Measurements from ENCODE around the gene NDE1.

The NDE1 gene

DNA sequence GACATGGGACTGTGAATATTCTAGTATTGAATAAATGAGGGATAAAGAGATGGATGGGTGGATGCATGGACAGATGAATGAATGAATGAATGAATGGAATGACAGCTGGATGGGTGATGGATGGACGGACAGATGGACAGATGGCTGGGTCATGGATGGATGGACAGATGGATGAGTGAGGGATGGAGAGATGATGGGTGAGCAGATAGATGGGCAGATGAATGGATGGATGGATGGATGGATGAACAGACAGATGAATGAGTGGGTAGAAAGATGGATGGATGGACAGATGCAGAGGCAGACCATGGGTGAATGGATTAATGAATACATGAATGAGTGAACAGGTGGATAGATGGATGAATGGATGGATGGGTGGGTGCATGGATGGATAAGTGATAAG lies 110.1 kb downstream of the NDE1 start:
- H3K9me3 ChIP-seq (replicated peaks; ENCODE audit: low read length) = no peaks in the 10 kb centered on the region
- H3K36me3 ChIP-seq (ENCODE audit: insufficient read depth, low read length) = no peaks in the 10 kb centered on the region
- H3K9ac ChIP-seq (ENCODE audit: low read depth, low read length) = no peak overlapping the region

DNA sequence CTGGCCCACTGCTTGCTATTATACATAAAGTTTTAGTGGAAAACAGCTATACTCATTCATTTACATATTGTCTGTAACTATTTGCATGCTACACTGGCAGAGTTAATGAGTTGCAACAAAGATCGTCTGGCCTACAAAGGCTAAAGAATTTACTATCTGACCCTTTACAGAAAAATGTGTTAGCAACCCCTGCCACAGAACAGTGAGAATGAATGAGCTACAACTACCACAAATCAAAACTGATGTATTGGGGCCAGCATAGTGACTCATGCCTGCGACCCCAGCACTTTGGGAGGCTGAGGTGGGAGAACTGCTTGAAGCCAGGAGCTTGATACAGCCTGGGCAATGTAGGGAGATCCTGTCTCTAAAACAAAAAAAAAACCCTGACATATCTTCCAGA lies 114.1 kb downstream of the NDE1 start:
- Histone ChIP-seq H3K36me3 (ENCODE audit: insufficient read depth, low read length) (no peaks in the 10 kb centered on the region), H3K27me3 (ENCODE audit: control insufficient read depth, insufficient read depth, low read length) (peaks cover 45% of the 10 kb centered on the region), H3K4me1 (ENCODE audit: control insufficient read depth, insufficient read depth, low read length) (no peaks in the 10 kb centered on the region), H3K4me3 (ENCODE audit: low read length) (no peak overlapping the region), H3K9me3 (replicated peaks; ENCODE audit: low read length) (no peaks in the 10 kb centered on the region), H3K4me2 (ENCODE audit: low read length) (no peak overlapping the region), H3K9ac (ENCODE audit: low read depth, low read length) (no peak overlapping the region)

More for the DNA sequence above, 110.1 kb downstream of the NDE1 start:
- no peak overlapping the region for H3K4me2 ChIP-seq (ENCODE audit: low read length)
- H3K27me3 ChIP-seq (ENCODE audit: control insufficient read depth, insufficient read depth, low read length) = peaks cover 40% of the 10 kb centered on the region
- no peaks in the 10 kb centered on the region for H3K4me1 ChIP-seq (ENCODE audit: control insufficient read depth, insufficient read depth, low read length)
- H3K4me3 ChIP-seq (ENCODE audit: low read length) = no peak overlapping the region

DNA sequence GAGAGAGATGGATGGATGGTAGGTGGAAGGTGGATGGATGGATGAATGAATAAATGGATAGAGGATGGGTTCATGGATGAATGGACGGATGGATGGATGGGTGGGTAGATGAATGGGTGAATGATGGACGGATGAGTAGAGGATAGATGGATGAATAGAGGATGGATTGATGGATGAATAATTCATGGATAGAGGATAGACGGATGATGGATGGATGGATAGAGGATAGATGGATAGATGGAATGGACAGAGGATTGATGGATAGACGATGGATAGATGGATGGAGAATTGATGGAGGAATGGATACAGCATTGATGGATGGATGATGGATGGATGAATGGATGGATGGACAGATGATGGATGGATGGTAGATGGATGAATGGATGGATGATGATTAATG lies 115.1 kb downstream of the NDE1 start:
- no peak overlapping the region for H3K4me3 ChIP-seq (ENCODE audit: low read length)
- no peak overlapping the region for H3K4me2 ChIP-seq (ENCODE audit: low read length)
- H3K9me3 ChIP-seq (replicated peaks; ENCODE audit: low read length) = no peaks in the 10 kb centered on the region
- no peaks in the 10 kb centered on the region for H3K4me1 ChIP-seq (ENCODE audit: control insufficient read depth, insufficient read depth, low read length)
- no peak overlapping the region for H3K9ac ChIP-seq (ENCODE audit: low read depth, low read length)
- peaks cover 44% of the 10 kb centered on the region for H3K27me3 ChIP-seq (ENCODE audit: control insufficient read depth, insufficient read depth, low read length)
- H3K36me3 ChIP-seq (ENCODE audit: insufficient read depth, low read length) = no peaks in the 10 kb centered on the region

DNA sequence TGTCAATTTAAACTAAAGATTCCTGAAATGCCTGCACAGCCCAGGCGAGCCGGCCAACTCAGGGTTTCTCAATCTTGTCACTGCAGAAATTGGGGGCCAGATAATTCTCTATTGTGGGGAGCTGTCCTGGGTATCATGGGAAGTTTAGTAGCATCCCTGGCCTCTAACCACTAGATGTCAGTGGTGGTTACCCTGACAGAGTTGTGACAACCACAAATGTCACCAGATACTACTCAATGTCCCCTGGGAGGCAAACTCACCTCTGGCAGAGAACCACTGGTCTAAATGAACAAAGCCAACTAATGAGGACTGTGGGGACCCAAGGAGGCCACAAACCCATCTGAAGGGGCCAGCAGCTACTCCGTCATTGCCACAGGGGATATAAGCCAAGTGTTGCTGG lies 115.8 kb downstream of the NDE1 start:
- no peak overlapping the region for H3K9ac ChIP-seq (ENCODE audit: low read depth, low read length)
- H3K4me3 ChIP-seq (ENCODE audit: low read length) = no peak overlapping the region
- H3K27me3 ChIP-seq (ENCODE audit: control insufficient read depth, insufficient read depth, low read length) = peaks cover 45% of the 10 kb centered on the region
- H3K4me2 ChIP-seq (ENCODE audit: low read length) = no peak overlapping the region
- H3K4me1 ChIP-seq (ENCODE audit: control insufficient read depth, insufficient read depth, low read length) = no peaks in the 10 kb centered on the region
- H3K36me3 ChIP-seq (ENCODE audit: insufficient read depth, low read length) = no peaks in the 10 kb centered on the region
- H3K9me3 ChIP-seq (replicated peaks; ENCODE audit: low read length) = no peaks in the 10 kb centered on the region

DNA sequence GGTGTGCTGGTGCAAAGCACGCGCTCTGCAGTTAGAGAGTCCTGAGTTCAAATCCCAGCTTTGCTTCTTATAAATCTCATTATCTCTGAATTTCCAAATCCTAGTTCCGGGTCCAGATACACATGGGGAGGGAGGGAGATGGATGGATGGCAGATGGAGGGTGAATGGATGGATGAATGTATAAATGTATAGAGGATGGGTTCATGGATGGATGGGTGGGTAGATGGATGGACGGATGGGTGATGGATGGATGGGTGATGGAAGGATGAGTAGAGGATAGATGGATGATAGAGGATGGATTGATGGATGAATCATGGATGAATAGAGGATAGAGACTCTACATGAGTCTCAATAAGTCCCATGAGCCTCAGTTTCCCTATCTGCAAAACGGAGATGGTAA lies 116.9 kb downstream of the NDE1 start:
- no peaks in the 10 kb centered on the region for H3K36me3 ChIP-seq (ENCODE audit: insufficient read depth, low read length)
- no peaks in the 10 kb centered on the region for H3K4me1 ChIP-seq (ENCODE audit: control insufficient read depth, insufficient read depth, low read length)
- no peak overlapping the region for H3K4me2 ChIP-seq (ENCODE audit: low read length)
- no peak overlapping the region for H3K4me3 ChIP-seq (ENCODE audit: low read length)
- H3K27me3 ChIP-seq (ENCODE audit: control insufficient read depth, insufficient read depth, low read length) = peaks cover 48% of the 10 kb centered on the region
- H3K9ac ChIP-seq (ENCODE audit: low read depth, low read length) = no peak overlapping the region
- no peaks in the 10 kb centered on the region for H3K9me3 ChIP-seq (replicated peaks; ENCODE audit: low read length)

DNA sequence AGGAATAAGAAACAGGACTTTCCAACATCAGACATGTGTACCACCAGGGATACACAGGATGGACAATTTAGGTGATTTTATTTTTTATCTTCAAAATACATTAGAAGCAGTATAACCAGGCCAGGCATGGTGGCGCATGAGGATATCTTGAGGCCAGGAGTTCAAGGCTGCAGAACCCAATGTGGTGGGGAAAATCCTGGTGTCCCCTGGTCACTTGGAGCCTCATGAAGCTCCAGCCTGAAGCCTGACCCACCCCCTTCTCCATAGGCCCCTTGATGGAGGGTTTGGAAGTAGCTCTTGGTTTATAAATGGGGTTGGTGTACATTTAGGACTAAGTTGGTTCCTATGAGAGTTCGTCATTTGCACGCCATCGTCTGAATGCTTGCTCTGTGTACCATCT lies 118.2 kb downstream of the NDE1 start:
- Histone ChIP-seq H3K36me3 (ENCODE audit: insufficient read depth, low read length) (no peaks in the 10 kb centered on the region), H3K4me2 (ENCODE audit: low read length) (no peak overlapping the region), H3K9ac (ENCODE audit: low read depth, low read length) (no peak overlapping the region), H3K4me1 (ENCODE audit: control insufficient read depth, insufficient read depth, low read length) (no peaks in the 10 kb centered on the region), H3K9me3 (replicated peaks; ENCODE audit: low read length) (no peaks in the 10 kb centered on the region), H3K27me3 (ENCODE audit: control insufficient read depth, insufficient read depth, low read length) (peaks cover 46% of the 10 kb centered on the region), H3K4me3 (ENCODE audit: low read length) (no peak overlapping the region)

DNA sequence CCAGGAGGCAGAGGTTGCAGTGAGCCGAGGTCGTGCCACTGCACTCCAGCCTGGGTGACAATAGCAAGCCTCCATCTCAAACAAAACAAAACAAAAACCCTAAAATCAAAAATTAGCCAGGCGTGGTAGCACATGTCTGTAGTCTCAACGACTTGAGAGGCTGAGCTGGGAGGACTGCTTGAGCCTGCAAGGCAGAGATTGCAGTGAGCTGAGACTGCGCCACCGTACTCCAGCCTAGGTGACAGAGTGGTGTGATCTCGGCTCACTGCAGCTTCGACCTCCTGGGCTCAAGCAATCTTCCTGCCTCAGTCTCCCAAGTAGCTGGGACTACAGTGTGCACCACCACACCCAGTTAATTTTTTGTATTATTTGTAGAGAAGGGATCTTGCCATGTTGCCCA lies 119.2 kb downstream of the NDE1 start:
- Histone ChIP-seq H3K4me2 (ENCODE audit: low read length) (no peak overlapping the region), H3K27me3 (ENCODE audit: control insufficient read depth, insufficient read depth, low read length) (peaks cover 50% of the 10 kb centered on the region), H3K9ac (ENCODE audit: low read depth, low read length) (no peak overlapping the region), H3K4me1 (ENCODE audit: control insufficient read depth, insufficient read depth, low read length) (no peaks in the 10 kb centered on the region), H3K9me3 (replicated peaks; ENCODE audit: low read length) (no peaks in the 10 kb centered on the region), H3K4me3 (ENCODE audit: low read length) (no peak overlapping the region), H3K36me3 (ENCODE audit: insufficient read depth, low read length) (no peaks in the 10 kb centered on the region)

DNA sequence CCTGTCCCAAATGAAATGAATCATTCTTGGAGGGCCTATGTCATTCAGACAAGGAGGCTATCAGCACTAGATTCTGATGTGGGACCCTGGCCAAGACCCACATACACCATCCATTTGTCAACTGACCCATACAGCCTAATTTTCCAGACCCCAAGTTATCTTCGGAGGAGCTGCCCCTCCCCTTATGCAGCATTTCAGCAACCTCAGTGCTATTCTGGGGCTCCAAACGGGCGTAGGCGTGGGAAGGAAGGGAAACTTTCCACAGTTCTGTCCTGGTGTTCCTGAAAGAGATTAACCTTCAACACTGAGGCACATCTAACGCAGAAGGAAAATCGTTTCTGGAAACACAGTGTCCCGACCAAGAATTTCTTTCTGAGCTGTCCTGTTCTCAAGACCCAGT lies 120.1 kb downstream of the NDE1 start:
- Histone ChIP-seq H3K4me3 (ENCODE audit: low read length) (no peak overlapping the region), H3K9ac (ENCODE audit: low read depth, low read length) (no peak overlapping the region), H3K4me1 (ENCODE audit: control insufficient read depth, insufficient read depth, low read length) (no peaks in the 10 kb centered on the region), H3K36me3 (ENCODE audit: insufficient read depth, low read length) (no peaks in the 10 kb centered on the region), H3K4me2 (ENCODE audit: low read length) (no peak overlapping the region), H3K27me3 (ENCODE audit: control insufficient read depth, insufficient read depth, low read length) (peaks cover 52% of the 10 kb centered on the region), H3K9me3 (replicated peaks; ENCODE audit: low read length) (no peaks in the 10 kb centered on the region)

DNA sequence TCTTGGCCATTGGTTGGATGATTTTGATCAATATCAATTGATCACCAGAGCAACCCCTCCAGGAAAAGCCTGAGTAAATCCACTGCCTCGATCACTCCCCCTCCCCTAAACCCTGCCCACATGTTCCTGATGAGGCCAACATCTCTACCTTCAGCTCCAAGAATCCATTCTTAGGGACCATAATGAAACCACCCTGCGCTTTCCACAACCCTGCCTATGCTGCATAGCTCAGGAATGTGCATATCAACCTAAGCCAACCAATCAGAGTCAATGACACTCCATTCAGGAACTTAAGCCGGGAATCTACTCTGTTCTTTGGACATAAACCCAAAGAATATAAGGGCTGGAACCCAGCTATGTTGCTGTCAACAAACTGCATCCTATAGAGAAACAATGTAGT lies 120.5 kb downstream of the NDE1 start:
- H3K36me3 ChIP-seq (ENCODE audit: insufficient read depth, low read length) = no peaks in the 10 kb centered on the region
- H3K4me2 ChIP-seq (ENCODE audit: low read length) = no peak overlapping the region
- no peaks in the 10 kb centered on the region for H3K9me3 ChIP-seq (replicated peaks; ENCODE audit: low read length)
- peaks cover 53% of the 10 kb centered on the region for H3K27me3 ChIP-seq (ENCODE audit: control insufficient read depth, insufficient read depth, low read length)
- no peaks in the 10 kb centered on the region for H3K4me1 ChIP-seq (ENCODE audit: control insufficient read depth, insufficient read depth, low read length)
- H3K9ac ChIP-seq (ENCODE audit: low read depth, low read length) = no peak overlapping the region
- no peak overlapping the region for H3K4me3 ChIP-seq (ENCODE audit: low read length)

DNA sequence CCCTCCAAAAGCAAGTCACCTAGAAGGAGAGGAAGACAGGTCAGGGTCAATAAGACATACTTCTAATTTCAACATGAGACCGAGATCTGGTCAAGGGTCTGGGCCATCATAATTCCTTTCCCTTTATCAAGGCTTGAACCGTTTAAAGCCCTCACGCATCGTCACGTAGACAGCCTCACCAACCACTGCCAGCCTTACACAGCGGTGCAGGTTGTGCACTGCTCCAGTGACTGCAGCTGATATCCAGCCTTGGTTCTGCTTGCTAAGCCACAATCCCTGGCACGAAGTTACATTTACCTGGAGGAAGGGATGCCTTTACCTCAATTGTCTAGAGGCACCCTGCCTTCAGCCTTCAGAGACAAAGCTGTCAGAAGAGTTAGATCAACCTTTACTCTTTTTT lies 121.6 kb downstream of the NDE1 start:
- Histone ChIP-seq H3K9ac (ENCODE audit: low read depth, low read length) (no peak overlapping the region), H3K4me3 (ENCODE audit: low read length) (no peak overlapping the region), H3K27me3 (ENCODE audit: control insufficient read depth, insufficient read depth, low read length) (peaks cover 65% of the 10 kb centered on the region), H3K4me2 (ENCODE audit: low read length) (no peak overlapping the region), H3K4me1 (ENCODE audit: control insufficient read depth, insufficient read depth, low read length) (no peaks in the 10 kb centered on the region), H3K36me3 (ENCODE audit: insufficient read depth, low read length) (no peaks in the 10 kb centered on the region), H3K9me3 (replicated peaks; ENCODE audit: low read length) (no peaks in the 10 kb centered on the region)

DNA sequence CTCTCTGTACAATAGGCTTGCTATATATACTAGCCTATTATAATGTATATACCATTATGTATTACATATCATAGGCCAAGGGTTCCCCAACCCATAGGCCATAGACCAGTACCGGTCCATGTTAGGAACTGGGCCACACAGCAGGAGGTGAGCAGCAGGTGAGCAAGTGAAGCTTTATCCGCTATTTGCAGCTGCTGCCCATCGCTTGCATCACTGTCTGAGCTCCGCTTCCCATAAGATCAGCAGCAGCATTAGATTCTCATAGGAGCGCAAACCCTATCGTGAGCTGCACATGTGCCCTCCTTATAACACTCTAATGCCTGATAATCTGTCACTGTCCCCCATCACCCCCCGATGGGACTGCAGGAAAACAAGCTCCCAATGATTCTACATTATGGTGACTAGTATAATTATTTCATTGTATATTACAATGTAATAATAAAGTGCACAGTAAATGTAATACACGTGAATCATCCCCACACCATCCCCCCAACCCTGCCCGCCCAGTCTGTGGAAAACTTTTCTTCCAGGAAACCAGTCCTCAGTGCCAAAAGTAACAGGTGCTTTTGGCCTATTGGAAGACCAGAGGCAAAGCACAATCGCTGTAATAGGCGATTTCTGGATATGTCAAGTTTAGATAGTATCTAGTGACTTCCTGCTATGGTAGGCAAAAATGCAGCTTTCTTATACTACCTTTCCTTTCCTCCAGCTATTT lies 122.7 kb downstream of the NDE1 start:
- Histone ChIP-seq H3K36me3 (ENCODE audit: insufficient read depth, low read length) (no peaks in the 10 kb centered on the region), H3K9ac (ENCODE audit: low read depth, low read length) (no peak overlapping the region), H3K4me3 (ENCODE audit: low read length) (no peak overlapping the region), H3K4me2 (ENCODE audit: low read length) (no peak overlapping the region), H3K27me3 (ENCODE audit: control insufficient read depth, insufficient read depth, low read length) (peaks cover 74% of the 10 kb centered on the region), H3K9me3 (replicated peaks; ENCODE audit: low read length) (no peaks in the 10 kb centered on the region), H3K4me1 (ENCODE audit: control insufficient read depth, insufficient read depth, low read length) (no peaks in the 10 kb centered on the region)

DNA sequence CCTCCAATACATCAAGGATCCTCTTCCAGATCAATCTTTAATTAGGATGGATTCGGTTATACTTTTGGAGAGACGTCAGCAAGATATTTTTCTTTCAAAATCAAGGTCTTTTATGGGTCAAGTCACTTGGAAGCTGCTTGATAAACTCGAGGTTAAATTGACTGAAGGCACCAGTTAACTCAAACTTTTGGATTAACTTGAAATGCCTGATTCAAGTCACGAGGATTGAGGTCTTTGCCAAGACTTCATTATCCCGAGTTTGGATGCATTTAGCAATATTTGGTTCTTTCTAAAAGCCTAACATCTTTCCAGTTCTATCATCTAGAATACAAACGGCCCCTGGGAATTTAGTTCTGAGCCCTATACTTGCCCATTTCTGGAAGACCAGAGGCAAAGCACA lies 123.9 kb downstream of the NDE1 start:
- no peak overlapping the region for H3K9ac ChIP-seq (ENCODE audit: low read depth, low read length)
- peaks cover 84% of the 10 kb centered on the region for H3K27me3 ChIP-seq (ENCODE audit: control insufficient read depth, insufficient read depth, low read length)

More for the DNA sequence above, 123.9 kb downstream of the NDE1 start:
- H3K4me3 ChIP-seq (ENCODE audit: low read length) = no peak overlapping the region
- no peaks in the 10 kb centered on the region for H3K9me3 ChIP-seq (replicated peaks; ENCODE audit: low read length)
- H3K36me3 ChIP-seq (ENCODE audit: insufficient read depth, low read length) = no peaks in the 10 kb centered on the region
- no peak overlapping the region for H3K4me2 ChIP-seq (ENCODE audit: low read length)
- no peaks in the 10 kb centered on the region for H3K4me1 ChIP-seq (ENCODE audit: control insufficient read depth, insufficient read depth, low read length)
